ENCODE measurements around the gene TCTN1. TPM values are rescaled to one million over a fixed set of nuclear protein-coding genes. Genes with fewer than 3 reads are reported as not detected.

The TCTN1 gene
- total RNA-seq, 1 experiment from 2014 or later, result 11.1 TPM

DNA sequence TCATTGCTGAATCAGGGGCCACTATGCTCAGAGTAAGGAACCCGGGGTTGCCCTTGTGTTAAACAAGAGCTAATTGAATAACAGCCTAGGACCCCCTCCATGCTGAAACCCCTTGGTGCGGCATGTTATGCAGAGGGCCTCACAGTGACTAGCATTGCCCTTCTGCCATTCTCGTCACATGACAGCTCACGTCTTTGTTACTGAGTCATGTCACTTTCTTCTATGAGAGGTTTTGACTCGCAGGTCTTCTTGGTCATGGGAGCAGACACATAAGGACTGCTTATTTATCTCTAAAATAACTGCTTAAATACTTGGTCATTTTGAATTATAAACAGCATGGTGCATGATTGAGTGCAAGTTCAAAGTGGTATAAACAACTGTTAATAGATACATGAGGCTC, 24.9 kb downstream of the TCTN1 start:
- no peak overlapping the region for H2BK120ac ChIP-seq (ENCODE audit: low read depth, low read length, poor library complexity, severe bottlenecking)
- H3K18ac ChIP-seq (ENCODE audit: insufficient read length, low read depth, low read length), result no peak overlapping the region
- H2AK5ac ChIP-seq (ENCODE audit: insufficient read length, low read length), result no peak overlapping the region
- H3K4ac ChIP-seq (ENCODE audit: low read depth, low read length), result no peak overlapping the region
- no peak overlapping the region for H2BK20ac ChIP-seq (ENCODE audit: low read depth, low read length, poor library complexity, severe bottlenecking)
- no peaks in the 10 kb centered on the region for H3K36me3 Mint-ChIP-seq (ENCODE audit: insufficient read depth in 1 of 3, low read depth in 3 of 3)
- H3K4me3 Mint-ChIP-seq, result no peak overlapping the region
- no CpG with 5 or more reads among the region's 5 CpGs for WGBS (ENCODE audit: extremely low coverage, insufficient read length, low lambda C conversion rate)
- H2BK5ac ChIP-seq (ENCODE audit: insufficient read length, low read length), result no peak overlapping the region
- H3K27ac Mint-ChIP-seq, result no peak overlapping the region
- H2AFZ ChIP-seq (ENCODE audit: low read length), result no peak overlapping the region
- no peak overlapping the region for H4K5ac ChIP-seq (ENCODE audit: insufficient read length, low read depth, low read length)
- H3K9me3 ChIP-seq (ENCODE audit: control insufficient read depth, low read depth, low read length), result no peaks in the 10 kb centered on the region
- peaks cover 11 to 18% of the 10 kb centered on the region in 2 experiments for H3K4me1 Mint-ChIP-seq
- H3K9me3 Mint-ChIP-seq, result no peaks in the 10 kb centered on the region
- no peaks in the 10 kb centered on the region for H3K79me2 ChIP-seq (ENCODE audit: insufficient read depth, low read length)
- H3K27ac ChIP-seq (ENCODE audit: insufficient read length, low read depth, low read length), result no peak overlapping the region
- DNase-seq, result no peak
- H3K14ac ChIP-seq (ENCODE audit: insufficient read depth, low read length), result no peak overlapping the region
- no peak overlapping the region for H3K56ac ChIP-seq (ENCODE audit: insufficient read length, low read depth, low read length)
- H4K20me1 ChIP-seq (ENCODE audit: control insufficient read depth, insufficient read depth, insufficient read length), result no peaks in the 10 kb centered on the region
- no peak overlapping the region for H2BK12ac ChIP-seq (ENCODE audit: insufficient read length, low read depth, low read length)
- H3K23me2 ChIP-seq (ENCODE audit: insufficient read length, low read depth, low read length, poor library complexity, severe bottlenecking), result no peaks in the 10 kb centered on the region
- TF ChIP-seq, protein P1, sequence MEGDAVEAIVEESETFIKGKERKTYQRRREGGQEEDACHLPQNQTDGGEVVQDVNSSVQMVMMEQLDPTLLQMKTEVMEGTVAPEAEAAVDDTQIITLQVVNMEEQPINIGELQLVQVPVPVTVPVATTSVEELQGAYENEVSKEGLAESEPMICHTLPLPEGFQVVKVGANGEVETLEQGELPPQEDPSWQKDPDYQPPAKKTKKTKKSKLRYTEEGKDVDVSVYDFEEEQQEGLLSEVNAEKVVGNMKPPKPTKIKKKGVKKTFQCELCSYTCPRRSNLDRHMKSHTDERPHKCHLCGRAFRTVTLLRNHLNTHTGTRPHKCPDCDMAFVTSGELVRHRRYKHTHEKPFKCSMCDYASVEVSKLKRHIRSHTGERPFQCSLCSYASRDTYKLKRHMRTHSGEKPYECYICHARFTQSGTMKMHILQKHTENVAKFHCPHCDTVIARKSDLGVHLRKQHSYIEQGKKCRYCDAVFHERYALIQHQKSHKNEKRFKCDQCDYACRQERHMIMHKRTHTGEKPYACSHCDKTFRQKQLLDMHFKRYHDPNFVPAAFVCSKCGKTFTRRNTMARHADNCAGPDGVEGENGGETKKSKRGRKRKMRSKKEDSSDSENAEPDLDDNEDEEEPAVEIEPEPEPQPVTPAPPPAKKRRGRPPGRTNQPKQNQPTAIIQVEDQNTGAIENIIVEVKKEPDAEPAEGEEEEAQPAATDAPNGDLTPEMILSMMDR (conservative IDR thresholded peaks at IDR 0.05), result no peak
- H3T11ph ChIP-seq (ENCODE audit: low read length), result no peak overlapping the region
- H4K8ac ChIP-seq (replicated peaks; ENCODE audit: insufficient read length, low read depth, low read length), result no peak overlapping the region
- H3K4me1 ChIP-seq (ENCODE audit: insufficient read depth, low read length), result no peaks in the 10 kb centered on the region
- no peak overlapping the region for H3K9ac ChIP-seq (ENCODE audit: extremely low read depth, insufficient read length, low read length)
- H3K23ac ChIP-seq (ENCODE audit: insufficient read length, low read depth, low read length), result no peak overlapping the region
- no peaks in the 10 kb centered on the region; the same call in 1 of the 2 replicates for H3K27me3 Mint-ChIP-seq (ENCODE audit: low read depth)
- no peak overlapping the region for H2BK15ac ChIP-seq (ENCODE audit: low read depth, low read length)
- no peak overlapping the region for H3K4me2 ChIP-seq (ENCODE audit: insufficient read depth, insufficient read length, low read length)
- H3K27me3 ChIP-seq (ENCODE audit: insufficient read depth, low read length), result no peaks in the 10 kb centered on the region
- no peak overlapping the region for H4K91ac ChIP-seq (ENCODE audit: insufficient read length, low read depth, low read length)
- H3K79me1 ChIP-seq (ENCODE audit: insufficient read depth, low read depth, low read length, poor library complexity, severe bottlenecking), result no peaks in the 10 kb centered on the region

All from H9 (cell line).